UCSD-AML1 (cell line): ENCODE measurements around the gene RAD51B.
"Not testable (repeated sequence)": the region's sequence is repeated elsewhere in the genome, so short reads cannot be mapped to it uniquely, and the experiment has no call there.

Source experiments
- DNase-seq: peaks from one replicate; lab custom pipeline; 2025; ENCODE audit not compliant: unreplicated experiment; lab: John Stamatoyannopoulos, UW

The RAD51B gene

GRCh38 chr14:68741477-68741791, 921.9 kb downstream of the RAD51B start:
- DNase-seq = no peak

DNA sequence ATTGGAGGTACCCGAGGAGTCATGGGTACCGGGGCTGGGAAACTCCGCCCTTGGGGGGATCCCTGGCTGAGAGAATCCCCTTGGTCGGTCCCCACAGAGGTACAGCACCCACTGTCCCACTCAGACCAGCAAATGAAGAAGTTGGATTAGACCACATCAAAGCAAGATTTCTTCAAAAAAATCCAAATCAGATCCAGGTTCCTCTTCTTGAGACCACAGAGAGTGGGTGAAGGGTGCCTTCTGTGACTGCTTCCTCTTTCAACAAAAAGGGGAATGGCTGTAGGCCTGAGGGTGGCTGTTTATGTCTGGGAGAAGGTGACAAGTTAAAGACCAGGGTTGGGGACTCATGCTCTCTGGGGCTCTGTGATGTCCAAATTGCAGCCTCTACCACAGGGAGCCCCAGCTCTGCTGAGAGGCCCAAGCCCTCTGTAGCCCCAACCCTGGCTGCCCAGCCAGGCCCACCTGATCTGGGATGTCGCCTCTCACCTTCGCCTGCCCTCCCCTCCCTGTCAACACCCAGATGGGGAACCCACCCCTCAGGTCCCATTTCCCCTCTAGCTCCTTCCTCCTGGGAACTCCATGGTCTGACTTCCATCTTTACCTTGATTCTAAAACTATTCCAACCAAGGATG, 922.4 kb downstream of the RAD51B start:
- no peak for DNase-seq

DNA sequence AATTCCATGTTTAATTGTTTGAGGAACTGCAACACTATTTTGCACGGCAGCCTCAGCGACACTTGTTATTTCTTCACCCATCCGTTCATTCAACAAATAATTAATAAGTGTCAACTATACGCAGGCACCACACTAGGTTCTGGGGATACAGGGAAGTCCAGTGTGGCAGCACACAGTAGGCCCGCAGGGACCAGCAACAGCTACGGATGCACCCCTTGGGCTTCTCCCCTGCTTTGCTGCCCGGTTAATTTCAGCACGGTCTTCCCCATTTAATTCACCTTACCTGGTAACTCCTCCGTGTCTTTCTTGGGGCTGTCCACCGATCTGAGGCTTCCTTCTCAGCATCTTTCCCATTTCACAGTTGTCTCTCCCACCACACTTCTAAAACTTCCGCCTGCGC, 925.0 kb downstream of the RAD51B start:
- DNase-seq = no peak

GRCh38 chr14:68747393-68747792, 927.8 kb downstream of the RAD51B start:
- DNase-seq = no peak

DNA sequence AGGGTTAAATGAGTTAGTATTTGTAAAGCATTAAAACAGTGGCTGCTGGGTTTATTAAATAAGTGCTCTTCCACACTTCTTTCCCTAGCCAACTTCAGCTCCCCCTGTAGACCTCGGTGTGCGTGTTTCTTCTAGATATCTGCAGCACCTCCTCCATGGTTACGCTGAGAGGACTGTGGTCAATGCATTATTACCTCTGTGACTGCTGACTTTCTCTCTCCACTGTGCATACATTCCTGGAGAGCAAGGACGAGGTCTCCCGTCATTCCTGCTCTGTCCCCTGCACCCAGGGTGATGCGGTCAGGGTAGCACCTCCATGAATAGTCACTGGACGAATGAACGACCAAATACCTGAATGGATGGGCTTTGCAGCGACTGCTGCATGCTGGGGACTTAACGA, 928.7 kb downstream of the RAD51B start:
- no peak for DNase-seq

- DNase-seq = no peak
Measured at GRCh38 chr14:68748691-68749090, 929.1 kb downstream of the RAD51B start.

- DNase-seq = no peak
Measured at GRCh38 chr14:68749487-68750475, 930.2 kb downstream of the RAD51B start.

GRCh38 chr14:68752271-68753006, 932.9 kb downstream of the RAD51B start:
- DNase-seq = no peak

GRCh38 chr14:68753690-68754089, 934.1 kb downstream of the RAD51B start:
- no peak for DNase-seq

GRCh38 chr14:68755016-68755353, 935.4 kb downstream of the RAD51B start:
- no peak for DNase-seq

DNA sequence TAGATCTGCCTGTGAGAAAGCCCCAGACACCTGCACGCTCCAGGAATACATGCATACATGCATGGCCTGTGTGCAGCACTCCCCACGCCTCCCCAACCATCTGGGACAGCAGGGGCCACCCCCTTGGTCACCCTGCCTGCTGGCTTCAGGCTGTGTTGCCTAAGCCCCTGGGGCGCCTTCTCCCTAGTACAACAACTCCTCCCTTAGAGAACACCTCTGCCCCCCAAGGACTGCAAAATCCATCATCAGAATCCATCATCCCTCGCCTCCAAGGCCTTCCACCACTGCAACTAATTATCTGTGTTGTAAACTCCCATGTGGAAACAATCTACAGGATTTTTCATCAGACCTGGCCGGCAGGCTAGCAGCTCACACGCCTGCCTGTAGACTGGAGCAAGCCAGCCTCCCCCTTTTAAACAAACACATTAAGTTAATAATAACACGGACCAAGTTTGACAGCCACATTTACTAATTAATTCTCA, 936.5 kb downstream of the RAD51B start:
- DNase-seq = no peak

DNA sequence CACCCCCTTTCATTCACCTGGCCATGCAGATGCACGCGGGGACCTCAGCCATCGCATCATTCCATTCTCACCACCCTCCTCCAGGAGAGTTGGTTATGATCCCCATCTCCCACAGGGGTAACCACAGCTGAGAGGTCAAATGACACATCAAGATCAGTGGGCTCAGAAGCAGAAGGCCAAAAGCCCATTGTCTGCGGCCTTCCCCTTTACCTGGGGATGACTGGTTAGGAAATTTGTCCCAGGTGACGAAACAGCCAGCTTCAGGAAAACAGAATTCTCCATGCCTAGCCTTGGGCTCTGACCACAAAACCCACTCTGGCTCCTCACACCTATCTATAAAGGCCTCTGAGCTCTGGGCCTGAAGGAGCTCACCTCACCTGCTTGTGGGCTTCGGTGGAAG, 937.2 kb downstream of the RAD51B start:
- no peak for DNase-seq

- DNase-seq = peak; percentile 80
Measured at GRCh38 chr14:68757618-68758081, 938.1 kb downstream of the RAD51B start.

- no peak for DNase-seq
Measured at GRCh38 chr14:68758301-68758700, 938.7 kb downstream of the RAD51B start.

DNA sequence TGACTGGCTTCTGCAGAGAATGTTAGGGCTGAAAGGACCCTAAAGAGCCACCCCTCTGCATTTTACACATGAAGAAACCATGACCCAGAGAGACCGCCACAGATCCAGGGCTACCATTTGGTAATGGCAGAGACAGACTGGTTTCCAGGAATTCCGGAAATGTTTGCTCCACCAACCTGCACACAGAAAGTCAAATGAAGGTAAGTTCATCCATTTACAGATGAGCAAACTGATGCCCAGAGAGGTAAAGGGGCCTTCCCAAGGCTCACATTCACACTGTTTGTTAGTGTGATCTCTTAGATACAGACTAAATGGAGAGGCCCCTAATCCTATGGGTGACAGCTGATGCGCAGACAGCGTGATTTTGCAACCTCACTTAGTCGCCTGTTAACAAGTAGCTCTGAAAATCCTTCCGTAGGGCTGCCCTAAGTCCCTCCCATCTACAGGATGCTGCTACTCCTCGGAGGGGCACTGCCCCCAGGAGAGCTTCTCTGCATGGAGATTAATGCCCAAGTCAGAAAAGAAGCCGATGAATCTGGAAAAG, 939.5 kb downstream of the RAD51B start:
- DNase-seq = no peak

DNA sequence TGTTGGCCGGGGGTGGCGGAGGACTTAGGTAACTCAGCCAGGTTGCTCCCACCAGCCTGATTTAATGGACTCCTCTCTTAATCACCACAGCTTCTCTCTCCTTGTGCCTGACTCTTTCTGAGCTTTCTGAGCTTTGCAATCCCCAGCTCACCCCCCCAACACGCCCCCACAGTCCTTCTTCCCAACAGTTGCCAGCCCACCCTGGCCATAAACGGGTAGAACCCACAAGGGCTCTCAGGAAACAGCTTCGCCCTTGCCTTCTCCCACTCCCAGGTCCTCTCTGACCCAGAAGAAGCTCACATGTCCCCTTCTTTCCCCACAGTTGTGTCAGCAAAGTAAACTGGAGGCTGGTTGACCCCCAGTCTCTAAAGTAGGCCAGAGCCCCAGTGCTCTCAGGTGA, 940.4 kb downstream of the RAD51B start:
- DNase-seq = no peak

DNA sequence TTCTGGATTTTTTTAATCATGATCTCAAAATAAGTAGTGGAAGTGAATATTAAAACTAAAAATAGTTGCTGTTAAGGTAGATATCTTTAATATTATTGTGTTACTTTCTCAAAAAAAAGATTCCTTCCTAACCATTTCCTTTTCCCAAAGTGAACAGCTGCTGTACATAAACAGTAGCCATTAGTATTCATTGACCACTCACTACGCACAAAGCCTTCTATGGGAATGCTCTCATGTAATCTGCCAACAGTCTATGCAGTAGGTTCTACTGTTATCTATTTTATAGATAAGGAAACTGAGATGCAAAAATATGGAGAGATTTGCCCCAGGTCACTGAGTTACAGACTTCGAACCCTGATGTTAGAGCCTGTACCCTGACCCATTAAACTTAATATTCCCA, 941.2 kb downstream of the RAD51B start:
- DNase-seq = no peak

GRCh38 chr14:68761391-68761790, 941.8 kb downstream of the RAD51B start:
- DNase-seq = no peak

DNA sequence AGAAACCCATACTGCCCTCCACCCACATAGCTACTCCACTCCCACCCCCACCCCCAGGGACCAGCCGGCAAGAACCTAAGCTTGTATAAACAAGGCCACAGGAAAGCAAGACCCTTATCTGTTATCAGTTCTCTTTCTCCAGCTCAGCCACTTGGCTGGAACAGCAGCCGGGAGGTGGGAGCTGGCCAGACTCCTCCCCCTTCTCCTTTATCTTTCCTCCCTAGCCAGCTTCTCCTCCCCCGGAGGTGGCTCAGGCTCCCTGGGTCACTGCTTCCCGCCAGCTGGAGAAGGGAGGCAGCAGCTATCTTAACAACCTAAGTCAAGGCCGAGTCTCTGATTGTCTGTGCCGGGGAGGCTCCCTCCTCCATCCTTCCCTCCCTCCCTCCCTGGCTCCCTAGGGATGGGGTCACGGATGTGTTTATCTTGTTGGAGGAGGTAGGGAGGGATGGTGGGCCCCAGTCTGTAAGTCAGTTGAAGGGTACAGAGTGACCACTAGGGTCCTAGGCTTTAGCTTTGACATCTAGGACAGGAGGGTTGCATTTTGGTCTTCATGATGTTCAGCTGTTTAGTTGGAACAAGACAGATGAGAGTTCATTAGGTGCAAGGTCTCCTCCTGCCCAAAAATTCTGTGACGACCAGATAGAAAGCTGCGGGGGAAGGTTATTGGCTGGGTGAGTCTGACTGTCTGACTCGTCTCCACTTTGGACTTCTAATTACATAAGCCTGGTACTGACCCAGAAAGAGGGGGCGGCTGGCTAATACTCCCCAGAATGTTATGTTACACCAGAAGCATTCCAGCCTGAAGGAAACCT, 943.6 kb downstream of the RAD51B start:
- DNase-seq = peak; percentile 73

GRCh38 chr14:68763843-68764242, 944.3 kb downstream of the RAD51B start:
- not testable (repeated sequence) for DNase-seq
